IMR-90 (cell line): ENCODE data around the gene MR1. TPM values are rescaled to one million over a fixed set of nuclear protein-coding genes. Genes with fewer than 3 reads are reported as not detected.

Experiments
- ATAC-seq: fragments of 200-7000 bp; cut with Tn5 transposase; 2 replicates; pipeline ENCODE4 v1.9.1; 2020; ENCODE audit warnings: low read depth, mild to moderate bottlenecking, moderate library complexity
- BruUV-seq: library from RNA; stranded (reverse); fragments of 400-500 nt; replicated peaks from 2 replicates; lab custom pipeline; 2021; lab: Mats Ljungman, UMichigan
- CTCF ChIA-PET: fragments of 300-600 bp; formaldehyde crosslinking; extraction: SDS; loops from one replicate; lab custom pipeline; 2021; ENCODE audit warnings: antibody characterized with exemption; lab: Yijun Ruan, JAX
- POLR2A ChIA-PET: fragments of 300-600 bp; sonication (Branson Sonifier 250); formaldehyde crosslinking; loops from one replicate; lab custom pipeline; 2022; ENCODE audit warnings: antibody characterized with exemption; ENCODE audit not compliant: unreplicated experiment; lab: Charles Lee
- DNase-seq: peaks from one replicate; pipeline ENCODE4 v3.0.0; 2013
- H2AFZ ChIP-seq: replicated peaks from 2 replicates; pipeline ENCODE3; 2013; ENCODE audit warnings: low read length, mild to moderate bottlenecking; ENCODE audit not compliant: poor library complexity
- H2AK5ac ChIP-seq: 2 replicates; pipeline ENCODE4 v1.6.1; 2013; ENCODE audit warnings: low read depth, low read length, inconsistent platforms
- H2AK9ac ChIP-seq: replicated peaks from 2 replicates; pipeline ENCODE3; 2013; ENCODE audit warnings: mild to moderate bottlenecking, low read depth, low read length, moderate library complexity; ENCODE audit not compliant: poor library complexity
- H2BK120ac ChIP-seq: 2 replicates; pipeline ENCODE4 v1.6.1; 2013; ENCODE audit warnings: low read depth, low read length, inconsistent platforms
- H2BK15ac ChIP-seq: 3 replicates; pipeline ENCODE4 v1.6.1; 2013; ENCODE audit warnings: low read depth, low read length, inconsistent platforms
- H2BK20ac ChIP-seq: 2 replicates; pipeline ENCODE4 v1.6.1; 2013; ENCODE audit warnings: low read depth, mild to moderate bottlenecking, inconsistent platforms, low read length, moderate library complexity
- H2BK5ac ChIP-seq: 2 replicates; pipeline ENCODE4 v1.6.1; 2013; ENCODE audit warnings: mild to moderate bottlenecking, low read depth, low read length, inconsistent platforms; ENCODE audit not compliant: poor library complexity, severe bottlenecking
- H3K14ac ChIP-seq: replicated peaks from 2 replicates; pipeline ENCODE4 v1.6.1; 2013; ENCODE audit warnings: low read depth, low read length, inconsistent platforms
- H3K18ac ChIP-seq: 2 replicates; pipeline ENCODE4 v1.6.1; 2013; ENCODE audit warnings: low read depth, low read length, control low read depth
- H3K23ac ChIP-seq: 2 replicates; pipeline ENCODE4 v1.6.1; 2013; ENCODE audit warnings: low read depth, low read length, inconsistent platforms
- H3K27ac ChIP-seq: 2 replicates; pipeline ENCODE4 v1.5.1; 2013; ENCODE audit warnings: mild to moderate bottlenecking, control low read depth, low read length; ENCODE audit not compliant: insufficient read depth
- H3K27me3 ChIP-seq: 2 replicates; pipeline ENCODE4 v1.6.1; 2013; ENCODE audit warnings: low read length; ENCODE audit not compliant: control insufficient read depth, insufficient read depth
- H3K36me3 ChIP-seq: 2 replicates; pipeline ENCODE4 v1.6.1; 2013; ENCODE audit warnings: low read length, mixed read lengths; ENCODE audit not compliant: control insufficient read depth, insufficient read depth
- H3K4ac ChIP-seq: 2 replicates; pipeline ENCODE4 v1.6.1; 2013; ENCODE audit warnings: low read depth, low read length, inconsistent platforms
- H3K4me1 ChIP-seq: 2 replicates; pipeline ENCODE4 v1.6.1; 2013; ENCODE audit warnings: low read length, mixed read lengths; ENCODE audit not compliant: control insufficient read depth, insufficient read depth
- H3K4me2 ChIP-seq: 2 replicates; pipeline ENCODE4 v1.6.1; 2013; ENCODE audit warnings: low read depth, mild to moderate bottlenecking, control low read depth, low read length, moderate library complexity
- H3K4me3 ChIP-seq: 2 replicates; pipeline ENCODE4 v1.5.1; 2013; ENCODE audit warnings: low read depth, mild to moderate bottlenecking, control low read depth, low read length, moderate library complexity; ENCODE audit not compliant: insufficient read depth
- H3K56ac ChIP-seq: 2 replicates; pipeline ENCODE4 v1.6.1; 2013; ENCODE audit warnings: low read length, inconsistent platforms; ENCODE audit not compliant: insufficient read depth; ENCODE audit errors: extremely low read depth
- H3K79me1 ChIP-seq, 2 experiments: 2 replicates each; pipeline ENCODE4 v1.6.1; 2013; ENCODE audit warnings: low read length in 2 of 2, inconsistent platforms in 1 of 2, low read depth in 1 of 2
- H3K9ac ChIP-seq: 2 replicates; pipeline ENCODE4 v1.6.1; 2013; ENCODE audit warnings: low read depth, low read length, control low read depth
- H3K9me1 ChIP-seq: 2 replicates; pipeline ENCODE4 v1.6.1; 2013; ENCODE audit warnings: low read length, inconsistent platforms; ENCODE audit not compliant: insufficient read depth
- H3K9me3 ChIP-seq: 2 replicates; pipeline ENCODE4 v1.6.1; 2013; ENCODE audit warnings: low read length; ENCODE audit not compliant: control insufficient read depth, insufficient read depth
- H4K20me1 ChIP-seq: 2 replicates; pipeline ENCODE4 v1.6.1; 2013; ENCODE audit warnings: low read length, inconsistent platforms; ENCODE audit not compliant: insufficient read depth
- H4K5ac ChIP-seq: 2 replicates; pipeline ENCODE4 v1.6.1; 2013; ENCODE audit warnings: mild to moderate bottlenecking, low read depth, low read length, control low read depth
- H4K8ac ChIP-seq, 2 experiments: 2 replicates each; pipeline ENCODE4 v1.6.1; 2013; ENCODE audit warnings: low read depth in 2 of 2, low read length in 2 of 2, control low read depth in 1 of 2, inconsistent platforms in 1 of 2
- H4K91ac ChIP-seq: 2 replicates; pipeline ENCODE4 v1.6.1; 2013; ENCODE audit warnings: low read depth, low read length, inconsistent platforms; ENCODE audit not compliant: insufficient read depth
- BHLHE40 ChIP-seq: fragments of 150-350 bp; IDR thresholded peaks from 2 replicates; pipeline ENCODE4 v1.6.1; 2016; ENCODE audit warnings: mild to moderate bottlenecking, low read depth, low read length
- CTCF ChIP-seq: conservative IDR thresholded peaks from 2 replicates; pipeline ENCODE4 v1.5.1; 2012; ENCODE audit warnings: mild to moderate bottlenecking, low read depth, low read length, improper control_type of control experiment
- NFE2L2 ChIP-seq: fragments of 150-350 bp; IDR thresholded peaks from 2 replicates; pipeline ENCODE4 v1.6.1; 2016; ENCODE audit warnings: low read depth, mild to moderate bottlenecking, low read length
- RCOR1 ChIP-seq: IDR thresholded peaks from 2 replicates; pipeline ENCODE4 v1.6.1; 2012; ENCODE audit warnings: mild to moderate bottlenecking, low read length, improper control_type of control experiment; ENCODE audit not compliant: insufficient replicate concordance
- SMC3 ChIP-seq: fragments of 150-350 bp; IDR thresholded peaks from 2 replicates; pipeline ENCODE4 v1.6.1; 2016; ENCODE audit warnings: low read depth, mild to moderate bottlenecking, antibody characterized with exemption, low read length, moderate library complexity
- WGBS, 2 experiments: methylation state at CpG; one replicate each; pipeline versions ENCODE4 v1.1.5 to v1.1.7; 2013; ENCODE audit warnings: missing lambda C conversion rate in 2 of 2; ENCODE audit not compliant: insufficient read length in 1 of 2; ENCODE audit errors: extremely low coverage in 2 of 2; 5-methylcytosine and 5-hydroxymethylcytosine counted together
- dilution Hi-C: fragments of 300-500 bp; cut with HindIII; formaldehyde crosslinking; loops from one replicate; pipeline ENCODE4 v1.14.3; 2018; ENCODE audit warnings: low sequenced_read_pairs; ENCODE audit not compliant: unreplicated experiment
- in situ Hi-C: fragments of 300-500 bp; cut with MboI; formaldehyde crosslinking; loops from 3 replicates; pipeline ENCODE4 v1.14.3; 2019; ENCODE audit warnings: low sequenced_read_pairs, inconsistent platforms, mixed read lengths
- intact Hi-C: fragments of 100-400 bp; cut with micrococcal nuclease; formaldehyde crosslinking; loops from 2 replicates; pipeline ENCODE4 v1.10.0; 2022
- polyA plus RNA-seq, 3 experiments: library from polyadenylated mRNA; depleted of rRNA; stranded (reverse); fragments of >200 nt; gene quantifications; 2 replicates each; pipeline ENCODE4 v1.2.3, GENCODE V29; 2012; ENCODE audit warnings: low replicate concordance in 1 of 3
- total RNA-seq: library from RNA; depleted of rRNA; stranded (reverse); fragments of >200 nt; gene quantifications from 2 replicates; pipeline ENCODE4 v1.2.3, GENCODE V29; 2012
- TF ChIP-seq, protein P1 (sequence below): fragments of 150-350 bp; IDR thresholded peaks from 2 replicates; pipeline ENCODE4 v1.6.1; 2016; ENCODE audit warnings: low read depth, mild to moderate bottlenecking, low read length, moderate library complexity, borderline replicate concordance

MR1 gene
- total and polyA plus RNA-seq, 2 of the 4 experiments (the other 2 are of a cell fraction), result 6.0 to 6.1 TPM

DNA sequence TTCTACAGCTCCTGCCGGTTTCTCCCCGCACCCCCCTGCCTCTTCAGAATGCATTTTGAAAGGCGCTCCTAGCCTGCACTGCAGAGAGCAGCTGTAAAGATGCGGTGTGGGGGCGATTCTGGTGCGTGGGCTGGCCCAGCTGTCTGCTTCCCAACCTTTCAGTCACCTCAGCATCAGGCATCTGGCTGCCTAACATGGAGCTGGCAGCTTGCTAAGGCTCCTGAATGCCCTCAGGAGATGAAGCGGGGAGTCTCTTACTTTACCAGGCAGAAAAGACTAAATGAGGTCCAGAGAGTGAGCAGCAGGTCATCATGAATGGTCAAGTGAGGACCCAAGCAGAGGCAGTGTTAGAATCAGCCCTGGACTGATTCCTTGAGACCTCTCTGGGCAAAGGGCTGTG lies 63.5 kb downstream of the MR1 start:
- no peak overlapping the region for H4K5ac ChIP-seq
- no peak overlapping the region for H3K56ac ChIP-seq
- CTCF ChIA-PET, result interaction anchor here (0.5 to 2.6 kb wide), 2 partner anchors 45 to 582 kb away, joined by 3 to 11 read pairs; no protein-coding TSS in a partner anchor
- peak overlapping the region; percentile 77 for H2BK120ac ChIP-seq
- H2BK20ac ChIP-seq, result peak overlapping the region; percentile 43; the same call in 1 of the 2 replicates
- peak; percentile 61 for DNase-seq
- H2AK9ac ChIP-seq, result no peak overlapping the region
- H3K9ac ChIP-seq, result no peak overlapping the region
- peak overlapping the region; percentile 75; the same call in 2 of the 3 replicates for H2BK15ac ChIP-seq
- no peaks in the 10 kb centered on the region for H3K27me3 ChIP-seq
- peaks cover 29% of the 10 kb centered on the region for H3K9me1 ChIP-seq
- H2AK5ac ChIP-seq, result peak overlapping the region; percentile 91
- POLR2A ChIA-PET, result no interaction called here
- peak overlapping the region in 1 of 2 experiments; percentile 37; a peak in 1 of 4 replicates for H4K8ac ChIP-seq
- H2BK5ac ChIP-seq, result no peak overlapping the region
- no peak for ATAC-seq
- no peak overlapping the region for H3K4me3 ChIP-seq
- H3K36me3 ChIP-seq, result no peaks in the 10 kb centered on the region
- H3K4me2 ChIP-seq, result no peak overlapping the region
- intact Hi-C loops, result no loop called here
- in situ Hi-C loops, result loop anchor here (5.0 kb wide), 1 partner anchor 40 kb away; no protein-coding TSS in a partner anchor
- H3K4me1 ChIP-seq, result peaks cover 42% of the 10 kb centered on the region
- no peak overlapping the region for H2AFZ ChIP-seq
- H4K20me1 ChIP-seq, result peaks cover 27% of the 10 kb centered on the region
- 60% methylated on average over 2 of the region's 7 CpGs; no CpG with 5 or more reads in 1 of the 2 experiments for WGBS, 2 experiments
- H3K9me3 ChIP-seq, result no peaks in the 10 kb centered on the region
- H3K4ac ChIP-seq, result peak overlapping the region; percentile 79
- H3K18ac ChIP-seq, result 0 out of 2 replicates have a peak overlapping the region, but pooled peaks have one; percentile 34
- H3K27ac ChIP-seq, result 0 out of 2 replicates have a peak overlapping the region, but pooled peaks have one; percentile 17
- H4K91ac ChIP-seq, result no peak overlapping the region
- dilution Hi-C loops, result no loop called here
- H3K79me1 ChIP-seq, result peaks cover 13 to 65% of the 10 kb centered on the region in 2 experiments; a peak in 3 of 4 replicates
- TF ChIP-seq RCOR1 (no peak), NFE2L2 (no peak), SMC3 (no peak), CTCF (no peak), BHLHE40 (0 out of 2 replicates have a peak, but pooled peaks have one; percentile 4)
- TF ChIP-seq, protein P1, sequence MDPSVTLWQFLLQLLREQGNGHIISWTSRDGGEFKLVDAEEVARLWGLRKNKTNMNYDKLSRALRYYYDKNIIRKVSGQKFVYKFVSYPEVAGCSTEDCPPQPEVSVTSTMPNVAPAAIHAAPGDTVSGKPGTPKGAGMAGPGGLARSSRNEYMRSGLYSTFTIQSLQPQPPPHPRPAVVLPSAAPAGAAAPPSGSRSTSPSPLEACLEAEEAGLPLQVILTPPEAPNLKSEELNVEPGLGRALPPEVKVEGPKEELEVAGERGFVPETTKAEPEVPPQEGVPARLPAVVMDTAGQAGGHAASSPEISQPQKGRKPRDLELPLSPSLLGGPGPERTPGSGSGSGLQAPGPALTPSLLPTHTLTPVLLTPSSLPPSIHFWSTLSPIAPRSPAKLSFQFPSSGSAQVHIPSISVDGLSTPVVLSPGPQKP, result no peak
- H3K23ac ChIP-seq, result peak overlapping the region; percentile 50
- H3K14ac ChIP-seq, result peak overlapping the region; percentile 67
- BruUV-seq, result no TSS peak
